ENCODE results near the gene CDKAL1.

The CDKAL1 gene

DNA sequence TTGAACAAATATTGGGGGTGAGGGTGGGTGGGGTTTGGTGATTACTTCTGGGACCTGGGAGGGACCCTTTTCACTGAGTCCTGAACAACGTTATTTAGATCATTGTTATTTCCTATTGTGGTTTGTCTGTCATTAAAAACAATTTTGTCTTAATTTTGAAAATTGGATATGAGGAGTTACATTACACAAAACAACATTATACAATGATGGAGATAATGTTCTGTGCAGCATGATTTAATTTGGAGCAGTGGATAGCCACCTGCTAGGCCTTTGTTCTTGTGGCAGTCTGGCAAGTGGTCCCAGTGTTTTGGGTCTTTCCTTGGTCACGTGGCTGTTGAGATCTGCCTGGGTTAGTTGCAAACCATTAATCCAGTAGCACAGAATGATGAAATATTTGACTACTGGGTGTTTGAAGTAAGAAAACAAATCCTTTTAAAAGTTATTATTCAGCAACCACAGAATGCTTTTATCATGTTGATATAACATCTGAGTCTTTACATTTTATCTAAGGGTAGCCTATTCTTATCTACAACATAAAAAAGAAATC is 172.8 kb downstream of the CDKAL1 start:
- H3K36me3 ChIP-seq (replicated peaks): no peaks in the 10 kb centered on the region
- DNase-seq: no peak
- no peak for TF ChIP-seq CTCF (IDR thresholded peaks at IDR 0.05; ENCODE audit: low read depth, low read length, missing control alignments)
- in situ Hi-C loops (cut with HindIII; ENCODE audit: low pct_ligation_motif_present, low sequenced_read_pairs): no loop called here
- H3K27ac ChIP-seq: no peak overlapping the region
- no peaks in the 10 kb centered on the region for H3K27me3 ChIP-seq (replicated peaks)
- no peak overlapping the region for H3K4me3 ChIP-seq (ENCODE audit: low read depth, low read length)

DNA sequence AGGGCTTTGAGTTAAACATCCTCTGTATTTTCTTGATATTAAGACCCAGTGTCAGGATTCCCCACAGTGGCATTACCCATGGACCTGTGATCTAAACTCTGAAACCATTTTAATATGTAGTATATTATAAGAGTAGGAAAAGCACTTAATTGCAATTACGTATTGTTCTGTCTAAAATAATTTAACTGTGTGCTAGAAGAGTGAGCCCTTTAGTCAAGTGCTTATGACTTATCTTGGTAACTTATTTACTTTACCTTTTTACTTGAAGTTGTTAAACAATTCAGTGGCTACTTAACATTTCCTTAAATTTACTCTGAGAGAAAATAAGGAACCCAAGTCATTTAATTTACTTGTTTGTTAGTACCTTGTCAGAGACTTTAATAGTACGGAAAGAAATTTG is 173.6 kb downstream of the CDKAL1 start:
- TF ChIP-seq CTCF (IDR thresholded peaks at IDR 0.05; ENCODE audit: low read depth, low read length, missing control alignments): no peak
- H3K36me3 ChIP-seq (replicated peaks): no peaks in the 10 kb centered on the region

DNA sequence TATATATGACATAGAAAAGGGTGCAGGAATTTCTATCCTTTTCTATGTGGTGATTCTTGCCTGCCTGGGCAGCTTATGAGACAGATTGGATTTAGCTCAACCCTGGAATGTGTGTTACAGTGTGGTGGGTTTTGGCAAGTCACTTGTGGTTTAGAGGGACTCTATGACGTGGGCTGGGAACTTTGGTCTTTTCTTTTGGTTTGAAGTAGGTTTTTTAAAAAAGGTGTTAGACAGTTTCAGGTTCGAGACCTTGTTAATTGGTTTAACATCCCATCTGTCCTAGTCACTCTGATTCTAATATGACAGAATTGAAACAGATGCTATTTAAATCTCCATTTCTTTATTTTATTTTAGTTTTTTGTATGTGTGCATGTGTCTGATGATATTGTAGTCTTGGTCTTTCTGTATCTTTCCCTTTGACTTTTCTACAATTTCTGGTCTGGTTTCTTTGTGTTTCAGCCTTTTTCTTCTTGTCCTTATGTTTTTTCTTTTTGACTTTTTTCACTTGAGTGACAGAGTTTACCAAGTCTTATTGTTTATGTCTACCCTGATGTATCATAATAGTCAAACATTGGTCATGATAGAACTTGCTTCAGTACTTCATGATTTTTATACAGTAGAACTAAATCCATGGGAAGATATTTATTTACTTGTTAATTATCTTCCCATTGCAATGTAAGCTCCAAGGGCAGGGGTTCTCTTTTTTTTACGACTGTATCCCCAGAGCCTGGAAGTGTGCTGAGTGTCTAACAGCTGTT is 174.3 kb downstream of the CDKAL1 start:
- no peak for TF ChIP-seq CTCF (IDR thresholded peaks at IDR 0.05; ENCODE audit: low read depth, low read length, missing control alignments)
- DNase-seq: peak; percentile 14
- no peak overlapping the region for H3K27ac ChIP-seq
- in situ Hi-C loops (cut with HindIII; ENCODE audit: low pct_ligation_motif_present, low sequenced_read_pairs): no loop called here
- no peak overlapping the region for H3K4me3 ChIP-seq (ENCODE audit: low read depth, low read length)
- H3K27me3 ChIP-seq (replicated peaks): no peaks in the 10 kb centered on the region
- H3K36me3 ChIP-seq (replicated peaks): no peaks in the 10 kb centered on the region

More for the DNA sequence above, 173.6 kb downstream of the CDKAL1 start:
- Histone ChIP-seq H3K27ac (no peak overlapping the region), H3K4me3 (ENCODE audit: low read depth, low read length) (no peak overlapping the region), H3K27me3 (replicated peaks) (no peaks in the 10 kb centered on the region)
- no peak for DNase-seq
- in situ Hi-C loops (cut with HindIII; ENCODE audit: low pct_ligation_motif_present, low sequenced_read_pairs): no loop called here

DNA sequence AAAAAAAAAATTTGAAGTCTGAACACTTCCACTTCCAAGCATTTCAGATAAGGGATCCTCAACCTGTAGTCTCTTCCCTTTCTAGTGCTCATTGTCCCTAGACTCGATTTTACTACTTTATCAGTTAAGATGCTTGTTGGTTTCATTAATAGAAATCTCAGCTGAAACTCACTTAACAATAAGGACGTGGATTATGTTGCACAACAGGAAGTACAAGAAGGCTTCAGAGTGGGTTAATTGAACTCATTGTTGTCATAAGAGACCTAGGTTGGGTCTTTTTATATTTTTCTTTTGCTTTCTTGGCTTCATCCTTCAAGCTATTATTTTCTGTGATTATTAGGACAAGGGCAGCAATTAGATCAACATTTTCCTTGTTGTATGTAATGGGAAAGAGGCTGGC is 175.2 kb downstream of the CDKAL1 start:
- DNase-seq: no peak
- no peaks in the 10 kb centered on the region for H3K27me3 ChIP-seq (replicated peaks)
- no peak for TF ChIP-seq CTCF (IDR thresholded peaks at IDR 0.05; ENCODE audit: low read depth, low read length, missing control alignments)
- in situ Hi-C loops (cut with HindIII; ENCODE audit: low pct_ligation_motif_present, low sequenced_read_pairs): no loop called here
- no peaks in the 10 kb centered on the region for H3K36me3 ChIP-seq (replicated peaks)
- H3K4me3 ChIP-seq (ENCODE audit: low read depth, low read length): no peak overlapping the region
- H3K27ac ChIP-seq: no peak overlapping the region

- Histone ChIP-seq H3K4me3 (ENCODE audit: low read depth, low read length) (no peak overlapping the region), H3K36me3 (replicated peaks) (no peaks in the 10 kb centered on the region), H3K27ac (no peak overlapping the region), H3K27me3 (replicated peaks) (no peaks in the 10 kb centered on the region)
- DNase-seq: no peak
- no peak for TF ChIP-seq CTCF (IDR thresholded peaks at IDR 0.05; ENCODE audit: low read depth, low read length, missing control alignments)
- in situ Hi-C loops (cut with HindIII; ENCODE audit: low pct_ligation_motif_present, low sequenced_read_pairs): no loop called here
These were observed 176.1 kb downstream of the CDKAL1 start for GRCh38 chr6:20710341-20710740.

Data from brain microvascular endothelial cell (primary cell).